Activated naive CD8-positive, alpha-beta T cell treated with anti-CD3 and anti-CD28 coated beads for 36 hours (primary cell): ENCODE measurements around the gene JAKMIP2. TPM values are rescaled to one million over a fixed set of nuclear protein-coding genes. Genes with fewer than 3 reads are reported as not detected.

Source experiments
- DNase-seq: peaks from one replicate; pipeline ENCODE4 v3.0.0; 2021
- H3K27ac Mint-ChIP-seq: one replicate; pipeline ENCODE4 v1.8.0; 2022; ENCODE audit warnings: mild to moderate bottlenecking, moderate library complexity, mixed read lengths
- H3K27me3 Mint-ChIP-seq: one replicate; pipeline ENCODE4 v1.8.0; 2022; ENCODE audit warnings: mild to moderate bottlenecking, mixed read lengths
- H3K36me3 Mint-ChIP-seq: one replicate; pipeline ENCODE4 v1.8.0; 2021; ENCODE audit warnings: mild to moderate bottlenecking, mixed read lengths
- H3K4me1 Mint-ChIP-seq: one replicate; pipeline ENCODE4 v1.8.0; 2021; ENCODE audit warnings: mixed read lengths
- H3K4me3 Mint-ChIP-seq: one replicate; pipeline ENCODE4 v1.8.0; 2022; ENCODE audit warnings: mild to moderate bottlenecking, moderate library complexity, mixed read lengths
- H3K9me3 Mint-ChIP-seq: one replicate; pipeline ENCODE4 v1.8.0; 2022; ENCODE audit warnings: mixed read lengths
- total RNA-seq, 2 experiments: library from RNA; stranded (reverse); gene quantifications; one replicate each; pipeline ENCODE4 v1.2.3, GENCODE V29; 2021

JAKMIP2 gene
- total RNA-seq, 2 experiments from 2014 or later = 0.58 to 0.98 TPM

- Mint-ChIP-seq H3K27me3 (no peaks in the 10 kb centered on the region), H3K36me3 (no peaks in the 10 kb centered on the region), H3K27ac (no peak overlapping the region), H3K4me3 (no peak overlapping the region), H3K4me1 (no peaks in the 10 kb centered on the region), H3K9me3 (no peaks in the 10 kb centered on the region)
- no peak for DNase-seq
Measured at GRCh38 chr5:147673791-147674190, 108.7 kb downstream of the JAKMIP2 start.

DNA sequence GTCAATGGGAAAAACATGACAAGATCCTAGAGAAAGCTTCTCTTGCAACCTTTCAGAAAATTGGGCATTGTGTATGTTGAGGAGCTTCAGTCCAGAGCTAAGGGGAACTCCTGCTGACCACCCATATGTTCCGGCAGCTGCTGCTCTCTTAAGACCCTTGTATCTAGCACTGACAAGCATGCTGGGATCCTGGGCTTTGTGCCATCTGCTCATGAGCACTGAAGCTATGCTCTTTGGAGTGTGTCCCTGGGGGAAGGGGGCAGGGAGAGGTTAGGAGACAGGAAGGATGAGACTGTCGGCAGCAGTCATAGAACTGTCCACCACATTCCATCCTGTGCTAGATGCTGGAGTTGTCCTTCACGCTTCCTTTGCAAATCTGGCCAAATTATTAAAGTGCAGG lies 109.3 kb downstream of the JAKMIP2 start:
- H3K9me3 Mint-ChIP-seq = no peaks in the 10 kb centered on the region
- no peak for DNase-seq
- no peaks in the 10 kb centered on the region for H3K4me1 Mint-ChIP-seq
- H3K4me3 Mint-ChIP-seq = no peak overlapping the region
- H3K36me3 Mint-ChIP-seq = no peaks in the 10 kb centered on the region
- H3K27me3 Mint-ChIP-seq = no peaks in the 10 kb centered on the region
- no peak overlapping the region for H3K27ac Mint-ChIP-seq

DNA sequence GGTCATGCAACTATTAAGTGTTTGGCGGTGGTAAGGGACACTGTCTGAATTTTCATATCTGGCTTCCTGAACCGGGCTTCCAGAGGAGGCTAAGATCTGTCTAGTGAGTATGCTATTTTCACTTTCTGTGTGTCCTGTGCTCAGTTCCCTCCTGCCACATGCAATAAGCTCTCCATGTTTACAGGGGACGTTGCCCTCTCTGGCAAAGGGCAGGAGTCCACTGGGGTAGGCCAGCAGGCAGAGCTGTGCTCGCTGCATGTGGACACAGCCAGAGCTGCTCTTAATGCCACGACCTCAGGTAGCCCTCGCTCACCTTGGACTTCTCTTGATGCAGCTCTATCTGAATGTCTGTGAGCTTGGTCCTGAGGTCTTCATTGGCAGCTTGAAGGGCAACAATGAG lies 111.2 kb downstream of the JAKMIP2 start:
- no peaks in the 10 kb centered on the region for H3K4me1 Mint-ChIP-seq
- no peak overlapping the region for H3K4me3 Mint-ChIP-seq
- H3K27ac Mint-ChIP-seq = no peak overlapping the region
- DNase-seq = no peak
- no peaks in the 10 kb centered on the region for H3K9me3 Mint-ChIP-seq
- no peaks in the 10 kb centered on the region for H3K36me3 Mint-ChIP-seq
- H3K27me3 Mint-ChIP-seq = no peaks in the 10 kb centered on the region

GRCh38 chr5:147670815-147671214 lies 111.7 kb downstream of the JAKMIP2 start:
- Mint-ChIP-seq H3K4me1 (no peaks in the 10 kb centered on the region), H3K9me3 (no peaks in the 10 kb centered on the region), H3K27me3 (no peaks in the 10 kb centered on the region), H3K4me3 (no peak overlapping the region), H3K36me3 (no peaks in the 10 kb centered on the region), H3K27ac (no peak overlapping the region)
- no peak for DNase-seq

- Mint-ChIP-seq H3K9me3 (no peaks in the 10 kb centered on the region), H3K27me3 (no peaks in the 10 kb centered on the region), H3K36me3 (no peaks in the 10 kb centered on the region), H3K27ac (no peak overlapping the region), H3K4me3 (no peak overlapping the region), H3K4me1 (no peaks in the 10 kb centered on the region)
- DNase-seq = no peak
Measured at GRCh38 chr5:147669169-147669869, 113.2 kb downstream of the JAKMIP2 start.

- Mint-ChIP-seq H3K4me3 (no peak overlapping the region), H3K9me3 (no peaks in the 10 kb centered on the region), H3K27me3 (no peaks in the 10 kb centered on the region), H3K4me1 (no peaks in the 10 kb centered on the region), H3K27ac (no peak overlapping the region), H3K36me3 (no peaks in the 10 kb centered on the region)
- no peak for DNase-seq
Measured at GRCh38 chr5:147668385-147668784, 114.1 kb downstream of the JAKMIP2 start.

DNA sequence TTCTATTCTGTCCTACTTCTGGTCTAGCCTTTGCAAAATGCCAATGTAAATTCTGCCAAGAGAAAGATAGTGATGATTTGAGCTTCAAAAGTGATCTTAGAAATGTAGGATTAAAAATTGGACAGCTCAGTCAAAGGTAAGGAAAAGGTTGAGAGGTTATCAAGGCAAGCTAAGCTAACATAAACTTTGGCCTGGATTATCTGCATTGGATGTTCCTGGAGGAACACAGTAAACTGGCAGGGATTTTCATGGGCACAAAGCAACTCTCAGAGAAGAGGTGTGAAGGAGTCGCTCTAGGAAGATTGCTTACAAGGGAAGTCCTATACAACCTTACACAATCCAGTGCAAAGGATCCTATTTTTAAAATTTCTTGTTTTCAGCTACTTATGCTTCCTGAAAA lies 115.2 kb downstream of the JAKMIP2 start:
- H3K36me3 Mint-ChIP-seq = no peaks in the 10 kb centered on the region
- H3K27ac Mint-ChIP-seq = no peak overlapping the region
- no peaks in the 10 kb centered on the region for H3K27me3 Mint-ChIP-seq
- DNase-seq = no peak
- no peaks in the 10 kb centered on the region for H3K4me1 Mint-ChIP-seq
- no peaks in the 10 kb centered on the region for H3K9me3 Mint-ChIP-seq
- H3K4me3 Mint-ChIP-seq = no peak overlapping the region

GRCh38 chr5:147666419-147666818 lies 116.1 kb downstream of the JAKMIP2 start:
- DNase-seq = no peak
- H3K9me3 Mint-ChIP-seq = no peaks in the 10 kb centered on the region
- H3K27me3 Mint-ChIP-seq = no peaks in the 10 kb centered on the region
- no peaks in the 10 kb centered on the region for H3K36me3 Mint-ChIP-seq
- no peak overlapping the region for H3K4me3 Mint-ChIP-seq
- H3K4me1 Mint-ChIP-seq = no peaks in the 10 kb centered on the region
- no peak overlapping the region for H3K27ac Mint-ChIP-seq

DNA sequence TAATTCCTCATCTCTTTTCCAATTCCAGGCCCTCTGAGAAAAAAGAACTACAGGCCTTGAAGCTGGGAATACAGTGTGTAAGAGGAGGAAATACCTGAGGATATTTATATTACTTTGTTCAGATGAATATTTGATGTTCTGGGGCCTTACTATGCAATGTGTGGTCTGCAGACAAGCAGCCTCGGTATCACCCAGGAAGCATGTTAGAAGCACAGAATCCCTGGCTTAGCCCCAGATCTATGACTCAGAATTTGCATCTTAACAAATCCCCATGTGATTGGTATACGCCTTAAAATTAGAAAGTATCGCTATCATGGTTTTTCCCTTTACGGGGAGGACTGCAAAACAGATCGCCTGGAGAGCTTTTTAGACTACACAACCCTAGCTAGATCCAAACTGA lies 121.0 kb downstream of the JAKMIP2 start:
- Mint-ChIP-seq H3K27me3 (no peaks in the 10 kb centered on the region), H3K4me1 (no peaks in the 10 kb centered on the region), H3K36me3 (no peaks in the 10 kb centered on the region), H3K9me3 (peaks cover under 1% of the 10 kb centered on the region), H3K27ac (no peak overlapping the region), H3K4me3 (no peak overlapping the region)
- DNase-seq = no peak

DNA sequence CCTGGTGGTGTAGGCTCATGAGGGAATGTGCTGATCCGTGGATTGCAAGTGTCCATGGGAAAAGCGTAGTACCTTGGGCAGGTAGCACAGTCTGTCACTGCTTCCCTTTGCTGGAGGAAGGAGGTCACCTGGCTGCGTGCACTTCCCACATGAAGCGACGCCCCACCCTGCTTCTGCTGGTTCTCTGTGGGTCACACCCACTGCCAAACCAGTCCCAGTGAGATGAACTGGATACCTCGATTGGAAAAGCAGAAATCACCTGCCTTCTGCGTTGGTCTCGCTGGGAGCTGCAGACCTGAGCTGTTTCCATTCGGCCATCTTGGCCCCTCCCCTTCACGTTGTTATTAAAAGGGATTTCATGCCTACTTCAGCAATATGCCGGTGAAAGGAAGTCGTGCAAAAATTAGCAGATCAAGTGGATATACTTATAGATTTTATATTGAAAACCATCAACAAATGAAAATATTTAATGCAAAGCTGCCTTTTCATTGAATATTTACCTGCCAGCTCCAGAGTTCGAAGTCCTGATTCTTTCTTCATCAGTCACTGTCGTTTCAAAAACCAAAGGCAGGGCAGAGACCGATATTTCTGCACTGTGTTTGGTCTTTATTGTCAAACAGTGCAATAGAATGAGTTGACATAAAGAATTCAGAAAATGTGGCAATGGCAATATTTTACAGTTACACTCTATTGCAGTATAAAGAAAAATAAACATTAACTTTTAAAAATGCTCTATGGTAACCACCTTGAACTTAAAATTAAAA lies 123.2 kb downstream of the JAKMIP2 start:
- Mint-ChIP-seq H3K27me3 (peaks cover 5% of the 10 kb centered on the region), H3K9me3 (peaks cover 11% of the 10 kb centered on the region), H3K36me3 (no peaks in the 10 kb centered on the region), H3K27ac (no peak overlapping the region), H3K4me3 (no peak overlapping the region), H3K4me1 (no peaks in the 10 kb centered on the region)
- no peak for DNase-seq

DNA sequence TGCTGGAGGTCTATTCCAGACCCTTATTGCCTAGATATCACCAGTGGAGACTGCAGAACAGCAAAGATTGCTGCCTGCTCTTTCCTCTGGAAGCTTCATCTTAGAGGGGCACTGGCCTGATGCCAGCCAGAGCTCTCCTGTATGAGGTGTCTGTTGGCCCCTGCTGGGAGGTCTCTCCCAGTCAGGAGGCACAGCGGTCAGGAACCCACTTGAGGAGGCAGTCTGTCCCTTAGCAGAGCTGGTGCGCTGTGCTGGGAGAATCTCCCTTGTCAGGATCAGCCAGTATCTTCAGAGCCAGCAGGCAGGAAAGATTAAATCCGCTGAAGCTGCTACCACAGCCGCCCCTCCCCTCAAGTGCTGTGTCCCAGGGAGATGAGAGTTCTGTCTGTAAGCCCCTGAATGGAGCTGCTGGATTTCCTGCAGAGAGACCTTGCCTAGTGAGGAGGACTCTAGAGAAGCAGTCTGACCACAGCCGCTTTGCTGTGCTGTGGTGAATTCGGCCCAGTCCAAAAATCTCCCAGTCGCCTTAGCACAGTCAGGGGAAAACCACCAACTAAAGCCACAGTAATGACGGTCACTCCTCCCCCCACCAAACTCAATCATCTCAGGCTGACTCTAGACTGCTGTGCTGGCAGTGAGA lies 124.1 kb downstream of the JAKMIP2 start:
- peaks cover 15% of the 10 kb centered on the region for H3K9me3 Mint-ChIP-seq
- H3K27me3 Mint-ChIP-seq = peaks cover 5% of the 10 kb centered on the region
- no peak overlapping the region for H3K4me3 Mint-ChIP-seq
- DNase-seq = no peak
- H3K4me1 Mint-ChIP-seq = no peaks in the 10 kb centered on the region
- H3K36me3 Mint-ChIP-seq = no peaks in the 10 kb centered on the region
- no peak overlapping the region for H3K27ac Mint-ChIP-seq

- H3K4me1 Mint-ChIP-seq = no peaks in the 10 kb centered on the region
Measured at GRCh38 chr5:147648597-147648996, 133.9 kb downstream of the JAKMIP2 start.

GRCh38 chr5:147645197-147645596 lies 137.3 kb downstream of the JAKMIP2 start:
- Mint-ChIP-seq H3K27ac (no peak overlapping the region), H3K4me1 (no peaks in the 10 kb centered on the region), H3K9me3 (no peaks in the 10 kb centered on the region), H3K36me3 (no peaks in the 10 kb centered on the region), H3K4me3 (no peak overlapping the region), H3K27me3 (no peaks in the 10 kb centered on the region)
- no peak for DNase-seq

More at GRCh38 chr5:147648597-147648996, 133.9 kb downstream of the JAKMIP2 start:
- Mint-ChIP-seq H3K27me3 (no peaks in the 10 kb centered on the region), H3K27ac (no peak overlapping the region), H3K36me3 (no peaks in the 10 kb centered on the region), H3K4me3 (no peak overlapping the region), H3K9me3 (peaks cover 1% of the 10 kb centered on the region)
- no peak for DNase-seq

DNA sequence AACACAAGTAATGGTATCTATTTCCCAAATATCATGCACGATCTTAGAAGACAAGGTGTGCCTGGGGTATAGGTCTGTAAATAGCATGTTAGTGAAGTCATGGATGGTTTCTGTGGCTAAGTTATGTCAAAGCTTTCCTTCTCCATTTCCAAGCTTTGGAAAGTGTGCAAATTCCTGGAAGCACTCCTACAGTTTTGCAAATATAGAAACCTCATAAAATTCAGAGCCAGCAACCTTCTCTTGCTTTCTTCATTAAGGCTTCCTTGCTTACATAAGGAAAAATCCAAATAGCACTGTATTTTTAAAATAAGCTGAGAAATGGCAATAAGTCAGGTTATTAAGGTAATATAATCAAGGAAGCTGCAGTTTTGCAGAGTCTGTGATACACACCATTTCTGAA lies 138.1 kb downstream of the JAKMIP2 start:
- no peak overlapping the region for H3K4me3 Mint-ChIP-seq
- H3K9me3 Mint-ChIP-seq = no peaks in the 10 kb centered on the region
- no peak overlapping the region for H3K27ac Mint-ChIP-seq
- H3K27me3 Mint-ChIP-seq = no peaks in the 10 kb centered on the region
- H3K4me1 Mint-ChIP-seq = no peaks in the 10 kb centered on the region
- H3K36me3 Mint-ChIP-seq = no peaks in the 10 kb centered on the region
- no peak for DNase-seq

DNA sequence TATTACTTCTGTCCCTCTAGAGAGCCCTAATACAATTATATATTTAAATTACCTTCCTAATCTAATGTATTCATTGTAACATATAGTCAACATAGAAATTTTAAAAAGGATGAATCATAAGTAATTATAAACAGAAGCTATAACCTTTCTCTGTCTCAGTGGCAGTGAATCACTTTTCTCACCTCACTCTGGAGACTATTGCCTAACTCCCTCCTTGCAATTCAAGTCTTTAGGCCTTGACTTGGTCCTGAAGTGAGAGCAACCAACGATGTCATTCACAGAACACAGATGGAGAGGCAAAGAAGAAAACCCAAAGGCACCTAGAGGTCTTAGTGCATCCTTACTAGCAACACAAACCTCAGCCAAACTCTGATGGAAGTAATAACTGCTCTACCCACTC lies 139.4 kb downstream of the JAKMIP2 start:
- no peaks in the 10 kb centered on the region for H3K4me1 Mint-ChIP-seq
- no peaks in the 10 kb centered on the region for H3K9me3 Mint-ChIP-seq
- no peak overlapping the region for H3K27ac Mint-ChIP-seq
- H3K27me3 Mint-ChIP-seq = no peaks in the 10 kb centered on the region
- H3K36me3 Mint-ChIP-seq = no peaks in the 10 kb centered on the region
- H3K4me3 Mint-ChIP-seq = no peak overlapping the region
- DNase-seq = no peak
